GM08714 (cell line): Measurements from ENCODE around the gene TBC1D1.

Experiments used
- H3K4me3 ChIP-seq: fragments of 200-500 bp; sonication (Bioruptor generic); 2 replicates; pipeline ENCODE4 v1.5.1; 2014; ENCODE audit warnings: mild to moderate bottlenecking, low read length, inconsistent platforms
- ZNF274 ChIP-seq: IDR thresholded peaks from 2 replicates; pipeline ENCODE4 v1.6.1; 2012; ENCODE audit warnings: mild to moderate bottlenecking, low read depth, low read length

Gene TBC1D1

GRCh38 chr4:38153387-38153760, 262.5 kb downstream of the TBC1D1 start:
- no peak overlapping the region for H3K4me3 ChIP-seq
- TF ChIP-seq ZNF274, result no peak

- no peak for TF ChIP-seq ZNF274
These were observed 263.4 kb downstream of the TBC1D1 start for GRCh38 chr4:38154252-38154651.

GRCh38 chr4:38154681-38155588, 264.1 kb downstream of the TBC1D1 start:
- no peak for TF ChIP-seq ZNF274
- no peak overlapping the region for H3K4me3 ChIP-seq

More at GRCh38 chr4:38154252-38154651, 263.4 kb downstream of the TBC1D1 start:
- H3K4me3 ChIP-seq, result no peak overlapping the region

- H3K4me3 ChIP-seq, result no peak overlapping the region
- TF ChIP-seq ZNF274, result no peak
These were observed 264.9 kb downstream of the TBC1D1 start for GRCh38 chr4:38155589-38156294.

GRCh38 chr4:38157592-38157991, 266.7 kb downstream of the TBC1D1 start:
- TF ChIP-seq ZNF274, result no peak
- H3K4me3 ChIP-seq, result no peak overlapping the region

GRCh38 chr4:38160487-38161207, 269.8 kb downstream of the TBC1D1 start:
- H3K4me3 ChIP-seq, result no peak overlapping the region
- TF ChIP-seq ZNF274, result no peak

- H3K4me3 ChIP-seq, result no peak overlapping the region
- TF ChIP-seq ZNF274, result no peak
These were observed 270.6 kb downstream of the TBC1D1 start for GRCh38 chr4:38161208-38162113.

GRCh38 chr4:38162240-38162784, 271.4 kb downstream of the TBC1D1 start:
- H3K4me3 ChIP-seq, result no peak overlapping the region
- TF ChIP-seq ZNF274, result no peak

- TF ChIP-seq ZNF274, result no peak
- H3K4me3 ChIP-seq, result no peak overlapping the region
These were observed 272.5 kb downstream of the TBC1D1 start for GRCh38 chr4:38163216-38164006.

GRCh38 chr4:38164346-38164745, 273.5 kb downstream of the TBC1D1 start:
- no peak for TF ChIP-seq ZNF274
- H3K4me3 ChIP-seq, result no peak overlapping the region

- TF ChIP-seq ZNF274, result no peak
These were observed 275.2 kb downstream of the TBC1D1 start for GRCh38 chr4:38166082-38166481.

GRCh38 chr4:38166768-38167167, 275.9 kb downstream of the TBC1D1 start:
- no peak overlapping the region for H3K4me3 ChIP-seq
- TF ChIP-seq ZNF274, result no peak

More at GRCh38 chr4:38166082-38166481, 275.2 kb downstream of the TBC1D1 start:
- H3K4me3 ChIP-seq, result no peak overlapping the region
